Kidney epithelial cell (primary cell): ENCODE measurements around the gene CCDC188. TPM values are rescaled to one million over a fixed set of nuclear protein-coding genes. Genes with fewer than 3 reads are reported as not detected.

Source experiments
- DNase-seq: peaks from one replicate; pipeline ENCODE4 v3.0.0-alpha.2; 2010; ENCODE audit warnings: low read depth
- H3K27me3 ChIP-seq: 2 replicates; pipeline ENCODE4 v1.6.0; 2011; ENCODE audit warnings: low read length; ENCODE audit not compliant: control insufficient read depth, insufficient read depth
- H3K36me3 ChIP-seq: 2 replicates; pipeline ENCODE4 v1.5.1; 2011; ENCODE audit warnings: low read length; ENCODE audit not compliant: control insufficient read depth, insufficient read depth
- H3K4me3 ChIP-seq: 2 replicates; pipeline ENCODE4 v1.5.1; 2011; ENCODE audit warnings: low read depth, mild to moderate bottlenecking, control low read depth, low read length
- CTCF ChIP-seq: IDR thresholded peaks from 2 replicates; pipeline ENCODE4 v1.5.1; 2011; ENCODE audit warnings: mild to moderate bottlenecking, moderate library complexity, low read length, control low read depth, inconsistent platforms; ENCODE audit not compliant: insufficient read depth, poor library complexity, severe bottlenecking
- total RNA-seq: library from RNA; depleted of rRNA; stranded (reverse); fragments of >200 nt; gene quantifications from 2 replicates; pipeline ENCODE4 v1.2.3, GENCODE V29; 2015

The CCDC188 gene
- total RNA-seq, 1 donor from 2014 or later = 1.8 TPM

- Histone ChIP-seq H3K4me3 (no peak overlapping the region), H3K27me3 (no peaks in the 10 kb centered on the region), H3K36me3 (peaks cover 7% of the 10 kb centered on the region)
- no peak for TF ChIP-seq CTCF
- DNase-seq = no peak
These were observed 44.5 kb downstream of the CCDC188 start for GRCh38 chr22:20106205-20106848.

GRCh38 chr22:20105456-20106204 is 45.2 kb downstream of the CCDC188 start:
- Histone ChIP-seq H3K36me3 (peaks cover 7% of the 10 kb centered on the region), H3K27me3 (no peaks in the 10 kb centered on the region), H3K4me3 (no peak overlapping the region)
- DNase-seq = no peak
- TF ChIP-seq CTCF = no peak

GRCh38 chr22:20102203-20102780 is 48.6 kb downstream of the CCDC188 start:
- no peak for TF ChIP-seq CTCF
- DNase-seq = no peak
- peaks cover 6% of the 10 kb centered on the region for H3K36me3 ChIP-seq
- no peaks in the 10 kb centered on the region for H3K27me3 ChIP-seq
- no peak overlapping the region for H3K4me3 ChIP-seq

GRCh38 chr22:20101638-20102037 is 49.2 kb downstream of the CCDC188 start:
- H3K27me3 ChIP-seq = no peaks in the 10 kb centered on the region
- no peak overlapping the region for H3K4me3 ChIP-seq
- no peak for DNase-seq
- no peak for TF ChIP-seq CTCF
- peaks cover 6% of the 10 kb centered on the region for H3K36me3 ChIP-seq

GRCh38 chr22:20099099-20099711 is 51.6 kb downstream of the CCDC188 start:
- no peak for TF ChIP-seq CTCF
- DNase-seq = no peak
- H3K27me3 ChIP-seq = no peaks in the 10 kb centered on the region
- H3K4me3 ChIP-seq = no peak overlapping the region
- H3K36me3 ChIP-seq = peaks cover 1% of the 10 kb centered on the region

Other genes with a start within 250 kb of the CCDC188 start
- 371 and 403 TPM in 2 replicates for gene COMT, start 209.3 kb downstream of the CCDC188 start, total RNA-seq
- 30.0 and 50.4 TPM in 2 replicates for gene TXNRD2, start 209.2 kb downstream of the CCDC188 start, total RNA-seq
- gene ARVCF, start 134.2 kb downstream of the CCDC188 start, total RNA-seq = 74.5 and 107 TPM in 2 replicates
- gene TANGO2, start 129.9 kb downstream of the CCDC188 start, total RNA-seq = 20.9 and 22.0 TPM in 2 replicates
- gene DGCR8, start 70.8 kb downstream of the CCDC188 start, total RNA-seq = 34.0 and 35.7 TPM in 2 replicates
- 357 and 360 TPM in 2 replicates for gene RANBP1, start 35.0 kb downstream of the CCDC188 start, total RNA-seq
- gene TRMT2A, start 33.8 kb downstream of the CCDC188 start, total RNA-seq = 44.5 and 56.3 TPM in 2 replicates
- 23.8 and 26.9 TPM in 2 replicates for gene ZDHHC8, start 19.3 kb downstream of the CCDC188 start, total RNA-seq
- gene RTN4R, start 117.3 kb upstream of the CCDC188 start, total RNA-seq = 18.2 and 22.9 TPM in 2 replicates
- gene DGCR6L, start 169.0 kb upstream of the CCDC188 start, total RNA-seq = 83.5 and 100 TPM in 2 replicates
- 23.5 TPM in 2 replicates for gene ZNF74, start 243.1 kb upstream of the CCDC188 start, total RNA-seq